A673 (cell line): ENCODE results near the gene ATG7.

Experiments used
- EZH2 ChIP-seq: fragments of 200-600 bp; sonication (generic); IDR thresholded peaks from 2 replicates; pipeline ENCODE4 v1.6.1; 2017; ENCODE audit warnings: borderline replicate concordance, low read depth, mild to moderate bottlenecking, mixed read lengths, antibody characterized with exemption, low read length; ENCODE audit not compliant: poor library complexity, severe bottlenecking
- TF ChIP-seq, protein P1 (sequence below): fragments of 300-800, 200-600 bp; sonication (generic); conservative IDR thresholded peaks from 2 replicates; pipeline ENCODE4 v1.5.1; 2017; ENCODE audit warnings: low read depth, mild to moderate bottlenecking, antibody characterized with exemption, low read length, moderate library complexity, mixed read lengths

DNA sequence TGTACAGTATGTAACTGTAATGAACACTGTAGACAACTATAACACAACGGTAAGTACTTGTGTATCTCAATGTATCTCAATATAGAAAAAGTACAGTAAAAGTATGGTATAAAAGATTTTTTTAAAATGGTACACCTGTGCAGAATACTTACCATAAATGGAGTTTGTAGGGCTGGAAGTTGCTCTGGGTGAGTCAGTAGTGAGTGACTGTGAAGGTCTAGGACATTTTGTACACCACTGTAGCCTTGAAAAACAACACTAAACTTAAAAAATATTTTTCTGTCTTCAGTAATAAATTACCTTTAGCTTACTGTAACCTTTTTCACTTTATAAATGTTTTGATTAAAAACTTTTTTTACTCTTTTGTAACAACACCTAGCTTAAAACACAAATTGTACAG is 142.9 kb downstream of the ATG7 start:
- TF ChIP-seq, protein P1, sequence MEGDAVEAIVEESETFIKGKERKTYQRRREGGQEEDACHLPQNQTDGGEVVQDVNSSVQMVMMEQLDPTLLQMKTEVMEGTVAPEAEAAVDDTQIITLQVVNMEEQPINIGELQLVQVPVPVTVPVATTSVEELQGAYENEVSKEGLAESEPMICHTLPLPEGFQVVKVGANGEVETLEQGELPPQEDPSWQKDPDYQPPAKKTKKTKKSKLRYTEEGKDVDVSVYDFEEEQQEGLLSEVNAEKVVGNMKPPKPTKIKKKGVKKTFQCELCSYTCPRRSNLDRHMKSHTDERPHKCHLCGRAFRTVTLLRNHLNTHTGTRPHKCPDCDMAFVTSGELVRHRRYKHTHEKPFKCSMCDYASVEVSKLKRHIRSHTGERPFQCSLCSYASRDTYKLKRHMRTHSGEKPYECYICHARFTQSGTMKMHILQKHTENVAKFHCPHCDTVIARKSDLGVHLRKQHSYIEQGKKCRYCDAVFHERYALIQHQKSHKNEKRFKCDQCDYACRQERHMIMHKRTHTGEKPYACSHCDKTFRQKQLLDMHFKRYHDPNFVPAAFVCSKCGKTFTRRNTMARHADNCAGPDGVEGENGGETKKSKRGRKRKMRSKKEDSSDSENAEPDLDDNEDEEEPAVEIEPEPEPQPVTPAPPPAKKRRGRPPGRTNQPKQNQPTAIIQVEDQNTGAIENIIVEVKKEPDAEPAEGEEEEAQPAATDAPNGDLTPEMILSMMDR, result no peak
- TF ChIP-seq EZH2, result no peak
